HEK293 (cell line): ENCODE measurements around the gene PSMD2.

ENCODE experiments used
- CTCF ChIA-PET: fragments of 350-600 bp; formaldehyde crosslinking; extraction: SDS; loops from one replicate; lab custom pipeline; 2021; ENCODE audit warnings: antibody characterized with exemption; lab: Yijun Ruan, JAX
- POLR2A ChIA-PET: fragments of 300-600 bp; formaldehyde crosslinking; extraction: SDS; loops from one replicate; lab custom pipeline; 2020; ENCODE audit warnings: antibody characterized with exemption, inconsistent platforms; lab: Yijun Ruan, JAX
- H3K27ac ChIP-seq: fragments of 200-500 bp; sonication (Bioruptor generic); 2 replicates; pipeline ENCODE4 v1.5.1; 2014; ENCODE audit warnings: low read depth, low read length, control low read depth, inconsistent platforms; ENCODE audit errors: extremely low read depth
- H3K36me3 ChIP-seq, 2 experiments: fragments of 200-500 bp in 1 of 2; sonication (Bioruptor generic) in 1 of 2; 1 replicate in 1 of 2; 2 replicates in 1 of 2; pipeline ENCODE4 v1.5.1; 2014 to 2017; ENCODE audit warnings: inconsistent platforms in 2 of 2, low read length in 2 of 2; ENCODE audit not compliant: control insufficient read depth in 2 of 2, insufficient read depth in 1 of 2
- H3K4me1 ChIP-seq: fragments of 200-500 bp; sonication (Bioruptor generic); 2 replicates; pipeline ENCODE4 v1.5.1; 2014; ENCODE audit warnings: mild to moderate bottlenecking, low read length, inconsistent platforms; ENCODE audit not compliant: control insufficient read depth, insufficient read depth
- H3K4me3 ChIP-seq: 2 replicates; pipeline ENCODE4 v1.5.1; 2011; ENCODE audit warnings: low read depth, mild to moderate bottlenecking, control low read depth, low read length, moderate library complexity
- H3K9me3 ChIP-seq: fragments of 200-500 bp; sonication (Bioruptor generic); 2 replicates; pipeline ENCODE4 v1.5.1; 2014; ENCODE audit warnings: low read depth, low read length, inconsistent platforms; ENCODE audit not compliant: control insufficient read depth, insufficient read depth
- MZF1 ChIP-seq: fragments of 450-650 bp; formaldehyde crosslinking; IDR thresholded peaks from 2 replicates; pipeline ENCODE4 v1.5.1; 2017; ENCODE audit warnings: missing biosample characterization, missing genetic modification characterization, borderline replicate concordance
- PRDM1 ChIP-seq: fragments of 450-650 bp; formaldehyde crosslinking; IDR thresholded peaks from 2 replicates; pipeline ENCODE4; 2016; ENCODE audit warnings: missing biosample characterization, missing genetic modification characterization
- SCRT2 ChIP-seq: fragments of 450-650 bp; formaldehyde crosslinking; IDR thresholded peaks from 2 replicates; pipeline ENCODE4 v1.5.1; 2016; ENCODE audit warnings: missing biosample characterization, missing genetic modification characterization
- SP2 ChIP-seq: fragments of 450-650 bp; formaldehyde crosslinking; IDR thresholded peaks from 2 replicates; pipeline ENCODE4 v1.5.1; 2016; ENCODE audit warnings: missing biosample characterization, missing genetic modification characterization
- YY1 ChIP-seq: fragments of 450-650 bp; formaldehyde crosslinking; IDR thresholded peaks from 2 replicates; pipeline ENCODE4 v1.5.1; 2018; ENCODE audit warnings: missing biosample characterization, missing genetic modification characterization
- ZFP37 ChIP-seq: fragments of 450-650 bp; formaldehyde crosslinking; IDR thresholded peaks from 2 replicates; pipeline ENCODE4 v1.5.1; 2016; ENCODE audit warnings: missing biosample characterization, missing genetic modification characterization
- ZNF121 ChIP-seq: fragments of 450-650 bp; formaldehyde crosslinking; IDR thresholded peaks from 2 replicates; pipeline ENCODE4 v1.5.1; 2016; ENCODE audit warnings: missing biosample characterization, missing genetic modification characterization
- ZNF202 ChIP-seq: fragments of 450-650 bp; formaldehyde crosslinking; IDR thresholded peaks from 2 replicates; pipeline ENCODE4 v1.5.1; 2016; ENCODE audit warnings: missing biosample characterization, missing genetic modification characterization, borderline replicate concordance
- ZNF335 ChIP-seq: fragments of 450-650 bp; formaldehyde crosslinking; conservative IDR thresholded peaks from 2 replicates; pipeline ENCODE4 v1.5.1; 2016; ENCODE audit warnings: missing biosample characterization, missing genetic modification characterization
- ZNF426 ChIP-seq: fragments of 450-650 bp; formaldehyde crosslinking; IDR thresholded peaks from 2 replicates; pipeline ENCODE4 v1.5.1; 2017; ENCODE audit warnings: missing biosample characterization, missing genetic modification characterization, mild to moderate bottlenecking, inconsistent platforms, moderate library complexity
- ZNF549 ChIP-seq: fragments of 450-650 bp; IDR thresholded peaks from 2 replicates; pipeline ENCODE4 v1.5.1; 2018; ENCODE audit warnings: missing biosample characterization, missing genetic modification characterization, mild to moderate bottlenecking, inconsistent platforms, moderate library complexity
- ZNF585B ChIP-seq: fragments of 450-650 bp; formaldehyde crosslinking; IDR thresholded peaks from 2 replicates; pipeline ENCODE4 v1.5.1; 2016; ENCODE audit warnings: missing biosample characterization, missing genetic modification characterization
- ZNF624 ChIP-seq: fragments of 450-650 bp; formaldehyde crosslinking; IDR thresholded peaks from 2 replicates; pipeline ENCODE4 v1.5.1; 2017; ENCODE audit warnings: missing biosample characterization, missing genetic modification characterization
- ZNF76 ChIP-seq: fragments of 450-650 bp; formaldehyde crosslinking; IDR thresholded peaks from 2 replicates; pipeline ENCODE4; 2016; ENCODE audit warnings: low read depth, missing biosample characterization, missing genetic modification characterization, borderline replicate concordance
- ZNF776 ChIP-seq: fragments of 450-650 bp; formaldehyde crosslinking; IDR thresholded peaks from 2 replicates; pipeline ENCODE4 v1.5.0; 2017; ENCODE audit warnings: missing biosample characterization, missing genetic modification characterization, borderline replicate concordance
- ZSCAN30 ChIP-seq: fragments of 450-650 bp; IDR thresholded peaks from 2 replicates; pipeline ENCODE4 v1.5.1; 2018; ENCODE audit warnings: missing biosample characterization, mild to moderate bottlenecking, missing genetic modification characterization, moderate library complexity
- TF ChIP-seq, protein P1 (sequence below): fragments of 450-650 bp; formaldehyde crosslinking; IDR thresholded peaks from 2 replicates; pipeline ENCODE4 v1.5.1; 2017; ENCODE audit warnings: missing biosample characterization, missing genetic modification characterization
- TF ChIP-seq, protein P2 (sequence below): fragments of 450-650 bp; formaldehyde crosslinking; IDR thresholded peaks from 2 replicates; pipeline ENCODE4 v1.5.1; 2016; ENCODE audit warnings: missing biosample characterization, missing genetic modification characterization
- TF ChIP-seq, protein P3 (sequence below): fragments of 450-650 bp; formaldehyde crosslinking; IDR thresholded peaks from 2 replicates; pipeline ENCODE4; 2016; ENCODE audit warnings: missing biosample characterization, missing genetic modification characterization
- TF ChIP-seq, protein P4 (sequence below): fragments of 450-650 bp; formaldehyde crosslinking; IDR thresholded peaks from 2 replicates; pipeline ENCODE4 v1.5.1; 2016; ENCODE audit warnings: missing biosample characterization, missing genetic modification characterization
- TF ChIP-seq, protein P5 (sequence below): fragments of 450-650 bp; formaldehyde crosslinking; IDR thresholded peaks from 2 replicates; pipeline ENCODE4 v1.5.1; 2016; ENCODE audit warnings: missing biosample characterization, missing genetic modification characterization
- TF ChIP-seq, protein P6 (sequence below): sonication (generic); formaldehyde crosslinking; IDR thresholded peaks from 2 replicates; pipeline ENCODE4 v1.8.1; 2022; ENCODE audit warnings: mild to moderate bottlenecking, moderate library complexity, missing genetic modification reagents
- TF ChIP-seq, protein P7 (sequence below): fragments of 450-650 bp; formaldehyde crosslinking; IDR thresholded peaks from 2 replicates; pipeline ENCODE4 v1.5.1; 2016; ENCODE audit warnings: missing biosample characterization, missing genetic modification characterization

The PSMD2 gene

DNA sequence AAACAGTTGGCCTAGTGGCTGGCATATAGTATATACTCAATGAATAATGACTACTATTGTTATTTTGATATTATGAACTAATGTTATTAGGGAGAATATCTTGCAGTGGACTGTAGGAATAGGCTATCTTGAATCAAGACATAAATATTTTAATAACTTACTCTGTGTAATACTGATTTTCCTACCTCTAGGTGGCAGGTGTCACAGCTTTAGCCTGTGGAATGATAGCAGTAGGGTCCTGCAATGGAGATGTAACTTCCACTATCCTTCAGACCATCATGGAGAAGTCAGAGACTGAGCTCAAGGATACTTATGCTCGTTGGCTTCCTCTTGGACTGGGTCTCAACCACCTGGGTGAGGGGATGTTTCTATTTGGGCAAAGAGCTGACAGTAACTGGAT lies 6.5 kb downstream of the PSMD2 start (continued):
- TF ChIP-seq, protein P1, sequence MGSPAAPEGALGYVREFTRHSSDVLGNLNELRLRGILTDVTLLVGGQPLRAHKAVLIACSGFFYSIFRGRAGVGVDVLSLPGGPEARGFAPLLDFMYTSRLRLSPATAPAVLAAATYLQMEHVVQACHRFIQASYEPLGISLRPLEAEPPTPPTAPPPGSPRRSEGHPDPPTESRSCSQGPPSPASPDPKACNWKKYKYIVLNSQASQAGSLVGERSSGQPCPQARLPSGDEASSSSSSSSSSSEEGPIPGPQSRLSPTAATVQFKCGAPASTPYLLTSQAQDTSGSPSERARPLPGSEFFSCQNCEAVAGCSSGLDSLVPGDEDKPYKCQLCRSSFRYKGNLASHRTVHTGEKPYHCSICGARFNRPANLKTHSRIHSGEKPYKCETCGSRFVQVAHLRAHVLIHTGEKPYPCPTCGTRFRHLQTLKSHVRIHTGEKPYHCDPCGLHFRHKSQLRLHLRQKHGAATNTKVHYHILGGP (tag by site-specific recombination) = no peak
- TF ChIP-seq ZNF121 (tag by site-specific recombination) = no peak
- TF ChIP-seq SP2 (tag by site-specific recombination) = no peak
- no peak for TF ChIP-seq YY1 (tag by site-specific recombination)
- TF ChIP-seq, protein P2, sequence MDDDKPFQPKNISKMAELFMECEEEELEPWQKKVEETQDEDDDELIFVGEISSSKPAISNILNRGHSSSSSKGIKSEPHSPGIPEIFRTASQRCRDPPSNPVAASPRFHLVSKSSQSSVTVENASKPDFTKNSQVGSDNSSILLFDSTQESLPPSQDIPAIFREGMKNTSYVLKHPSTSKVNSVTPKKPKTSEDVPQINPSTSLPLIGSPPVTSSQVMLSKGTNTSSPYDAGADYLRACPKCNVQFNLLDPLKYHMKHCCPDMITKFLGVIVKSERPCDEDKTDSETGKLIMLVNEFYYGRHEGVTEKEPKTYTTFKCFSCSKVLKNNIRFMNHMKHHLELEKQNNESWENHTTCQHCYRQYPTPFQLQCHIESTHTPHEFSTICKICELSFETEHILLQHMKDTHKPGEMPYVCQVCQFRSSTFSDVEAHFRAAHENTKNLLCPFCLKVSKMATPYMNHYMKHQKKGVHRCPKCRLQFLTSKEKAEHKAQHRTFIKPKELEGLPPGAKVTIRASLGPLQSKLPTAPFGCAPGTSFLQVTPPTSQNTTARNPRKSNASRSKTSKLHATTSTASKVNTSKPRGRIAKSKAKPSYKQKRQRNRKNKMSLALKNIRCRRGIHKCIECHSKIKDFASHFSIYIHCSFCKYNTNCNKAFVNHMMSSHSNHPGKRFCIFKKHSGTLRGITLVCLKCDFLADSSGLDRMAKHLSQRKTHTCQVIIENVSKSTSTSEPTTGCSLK = no peak
- no peak for TF ChIP-seq MZF1 (tag by site-specific recombination)
- no peak for TF ChIP-seq SCRT2 (tag by site-specific recombination)
- TF ChIP-seq, protein P3, sequence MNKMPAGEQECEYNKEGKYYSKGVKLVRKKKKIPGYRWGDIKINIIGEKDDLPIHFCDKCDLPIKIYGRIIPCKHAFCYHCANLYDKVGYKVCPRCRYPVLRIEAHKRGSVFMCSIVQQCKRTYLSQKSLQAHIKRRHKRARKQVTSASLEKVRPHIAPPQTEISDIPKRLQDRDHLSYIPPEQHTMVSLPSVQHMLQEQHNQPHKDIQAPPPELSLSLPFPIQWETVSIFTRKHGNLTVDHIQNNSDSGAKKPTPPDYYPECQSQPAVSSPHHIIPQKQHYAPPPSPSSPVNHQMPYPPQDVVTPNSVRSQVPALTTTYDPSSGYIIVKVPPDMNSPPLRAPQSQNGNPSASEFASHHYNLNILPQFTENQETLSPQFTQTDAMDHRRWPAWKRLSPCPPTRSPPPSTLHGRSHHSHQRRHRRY (tag by site-specific recombination) = no peak

DNA sequence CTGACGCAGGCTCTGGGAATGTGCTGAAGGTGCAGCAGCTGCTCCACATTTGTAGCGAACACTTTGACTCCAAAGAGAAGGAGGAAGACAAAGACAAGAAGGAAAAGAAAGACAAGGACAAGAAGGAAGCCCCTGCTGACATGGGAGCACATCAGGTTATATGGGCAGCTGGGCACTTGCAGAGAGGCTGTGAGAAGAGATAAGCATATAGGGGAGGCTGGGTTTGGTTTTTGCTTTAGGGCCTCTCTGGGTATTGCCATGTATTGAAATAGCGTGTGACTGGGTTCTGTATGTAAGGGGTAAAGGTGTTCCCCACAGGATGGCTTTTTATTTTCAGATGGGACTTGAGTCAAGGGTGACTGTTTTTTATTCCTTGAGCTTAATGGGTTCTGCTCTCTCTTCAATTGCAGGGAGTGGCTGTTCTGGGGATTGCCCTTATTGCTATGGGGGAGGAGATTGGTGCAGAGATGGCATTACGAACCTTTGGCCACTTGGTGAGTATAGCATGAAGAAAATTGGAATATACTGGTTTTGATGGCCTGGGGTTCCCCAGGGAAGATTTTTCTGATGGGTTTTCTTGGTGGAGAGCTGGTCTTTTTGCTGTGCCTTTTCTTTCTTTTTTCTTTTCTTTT lies 7.4 kb downstream of the PSMD2 start:
- no peaks in the 10 kb centered on the region for H3K4me1 ChIP-seq
- ChIA-PET CTCF (interaction anchor here (0.7 to 1.0 kb wide), 4 partner anchors 10 to 235 kb away, joined by 3 read pairs; no protein-coding TSS in a partner anchor), POLR2A (no interaction called here)
- H3K9me3 ChIP-seq = no peaks in the 10 kb centered on the region
- no peak overlapping the region for H3K27ac ChIP-seq
- peaks cover 5 to 82% of the 10 kb centered on the region in 2 experiments; a peak in 2 of 3 replicates for H3K36me3 ChIP-seq
- H3K4me3 ChIP-seq = no peak overlapping the region
- TF ChIP-seq ZSCAN30 (tag by site-specific recombination) = no peak
- TF ChIP-seq ZNF335 (tag by site-specific recombination) = no peak
- TF ChIP-seq, protein P4, sequence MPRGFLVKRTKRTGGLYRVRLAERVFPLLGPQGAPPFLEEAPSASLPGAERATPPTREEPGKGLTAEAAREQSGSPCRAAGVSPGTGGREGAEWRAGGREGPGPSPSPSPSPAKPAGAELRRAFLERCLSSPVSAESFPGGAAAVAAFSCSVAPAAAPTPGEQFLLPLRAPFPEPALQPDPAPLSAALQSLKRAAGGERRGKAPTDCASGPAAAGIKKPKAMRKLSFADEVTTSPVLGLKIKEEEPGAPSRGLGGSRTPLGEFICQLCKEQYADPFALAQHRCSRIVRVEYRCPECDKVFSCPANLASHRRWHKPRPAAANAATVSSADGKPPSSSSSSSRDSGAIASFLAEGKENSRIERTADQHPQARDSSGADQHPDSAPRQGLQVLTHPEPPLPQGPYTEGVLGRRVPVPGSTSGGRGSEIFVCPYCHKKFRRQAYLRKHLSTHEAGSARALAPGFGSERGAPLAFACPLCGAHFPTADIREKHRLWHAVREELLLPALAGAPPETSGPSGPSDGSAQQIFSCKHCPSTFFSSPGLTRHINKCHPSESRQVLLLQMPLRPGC (tag by site-specific recombination) = no peak
- TF ChIP-seq ZNF776 (tag by site-specific recombination) = no peak
- TF ChIP-seq, protein P5, sequence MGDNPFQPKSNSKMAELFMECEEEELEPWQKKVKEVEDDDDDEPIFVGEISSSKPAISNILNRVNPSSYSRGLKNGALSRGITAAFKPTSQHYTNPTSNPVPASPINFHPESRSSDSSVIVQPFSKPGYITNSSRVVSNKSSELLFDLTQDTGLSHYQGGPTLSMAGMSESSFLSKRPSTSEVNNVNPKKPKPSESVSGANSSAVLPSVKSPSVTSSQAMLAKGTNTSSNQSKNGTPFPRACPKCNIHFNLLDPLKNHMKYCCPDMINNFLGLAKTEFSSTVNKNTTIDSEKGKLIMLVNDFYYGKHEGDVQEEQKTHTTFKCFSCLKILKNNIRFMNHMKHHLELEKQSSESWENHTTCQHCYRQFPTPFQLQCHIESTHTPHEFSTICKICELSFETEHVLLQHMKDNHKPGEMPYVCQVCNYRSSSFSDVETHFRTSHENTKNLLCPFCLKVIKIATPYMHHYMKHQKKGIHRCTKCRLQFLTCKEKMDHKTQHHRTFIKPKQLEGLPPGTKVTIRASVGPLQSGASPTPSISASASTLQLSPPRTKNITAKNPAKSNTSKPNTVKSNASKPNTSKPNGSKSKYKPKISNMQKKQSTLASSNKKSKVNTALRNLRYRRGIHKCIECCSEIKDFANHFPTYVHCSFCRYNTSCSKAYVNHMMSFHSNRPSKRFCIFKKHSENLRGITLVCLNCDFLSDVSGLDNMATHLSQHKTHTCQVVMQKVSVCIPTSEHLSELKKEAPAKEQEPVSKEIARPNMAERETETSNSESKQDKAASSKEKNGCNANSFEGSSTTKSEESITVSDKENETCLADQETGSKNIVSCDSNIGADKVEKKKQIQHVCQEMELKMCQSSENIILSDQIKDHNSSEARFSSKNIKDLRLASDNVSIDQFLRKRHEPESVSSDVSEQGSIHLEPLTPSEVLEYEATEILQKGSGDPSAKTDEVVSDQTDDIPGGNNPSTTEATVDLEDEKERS (tag by site-specific recombination) = no peak
- TF ChIP-seq ZNF549 (tag by site-specific recombination) = no peak
- no peak for TF ChIP-seq ZNF202 (tag by site-specific recombination)
- TF ChIP-seq, protein P6, sequence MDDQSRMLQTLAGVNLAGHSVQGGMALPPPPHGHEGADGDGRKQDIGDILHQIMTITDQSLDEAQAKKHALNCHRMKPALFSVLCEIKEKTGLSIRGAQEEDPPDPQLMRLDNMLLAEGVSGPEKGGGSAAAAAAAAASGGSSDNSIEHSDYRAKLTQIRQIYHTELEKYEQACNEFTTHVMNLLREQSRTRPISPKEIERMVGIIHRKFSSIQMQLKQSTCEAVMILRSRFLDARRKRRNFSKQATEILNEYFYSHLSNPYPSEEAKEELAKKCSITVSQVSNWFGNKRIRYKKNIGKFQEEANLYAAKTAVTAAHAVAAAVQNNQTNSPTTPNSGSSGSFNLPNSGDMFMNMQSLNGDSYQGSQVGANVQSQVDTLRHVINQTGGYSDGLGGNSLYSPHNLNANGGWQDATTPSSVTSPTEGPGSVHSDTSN (CRISPR knock-in tag) = no peak
- no peak for TF ChIP-seq ZNF76 (tag by site-specific recombination)
- no peak for TF ChIP-seq ZNF585B (tag by site-specific recombination)
- TF ChIP-seq ZNF426 = no peak
- no peak for TF ChIP-seq PRDM1
- TF ChIP-seq, protein P7, sequence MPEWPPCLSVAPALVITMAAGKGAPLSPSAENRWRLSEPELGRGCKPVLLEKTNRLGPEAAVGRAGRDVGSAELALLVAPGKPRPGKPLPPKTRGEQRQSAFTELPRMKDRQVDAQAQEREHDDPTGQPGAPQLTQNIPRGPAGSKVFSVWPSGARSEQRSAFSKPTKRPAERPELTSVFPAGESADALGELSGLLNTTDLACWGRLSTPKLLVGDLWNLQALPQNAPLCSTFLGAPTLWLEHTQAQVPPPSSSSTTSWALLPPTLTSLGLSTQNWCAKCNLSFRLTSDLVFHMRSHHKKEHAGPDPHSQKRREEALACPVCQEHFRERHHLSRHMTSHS (tag by site-specific recombination) = no peak
- no peak for TF ChIP-seq ZFP37 (tag by site-specific recombination)
- TF ChIP-seq ZNF624 (tag by site-specific recombination) = no peak
